NCI-H1105 treated with DMSO at 0.1 percent for 48 hours (cell line): ENCODE data around the gene WNT6.

Source experiments
- DNase-seq: peaks from one replicate; lab custom pipeline; 2025; lab: John Stamatoyannopoulos, UW

The WNT6 gene

GRCh38 chr2:218877891-218878290 is 18.3 kb downstream of the WNT6 start:
- DNase-seq = no peak

GRCh38 chr2:218878486-218878885 is 18.9 kb downstream of the WNT6 start:
- DNase-seq = no peak

DNA sequence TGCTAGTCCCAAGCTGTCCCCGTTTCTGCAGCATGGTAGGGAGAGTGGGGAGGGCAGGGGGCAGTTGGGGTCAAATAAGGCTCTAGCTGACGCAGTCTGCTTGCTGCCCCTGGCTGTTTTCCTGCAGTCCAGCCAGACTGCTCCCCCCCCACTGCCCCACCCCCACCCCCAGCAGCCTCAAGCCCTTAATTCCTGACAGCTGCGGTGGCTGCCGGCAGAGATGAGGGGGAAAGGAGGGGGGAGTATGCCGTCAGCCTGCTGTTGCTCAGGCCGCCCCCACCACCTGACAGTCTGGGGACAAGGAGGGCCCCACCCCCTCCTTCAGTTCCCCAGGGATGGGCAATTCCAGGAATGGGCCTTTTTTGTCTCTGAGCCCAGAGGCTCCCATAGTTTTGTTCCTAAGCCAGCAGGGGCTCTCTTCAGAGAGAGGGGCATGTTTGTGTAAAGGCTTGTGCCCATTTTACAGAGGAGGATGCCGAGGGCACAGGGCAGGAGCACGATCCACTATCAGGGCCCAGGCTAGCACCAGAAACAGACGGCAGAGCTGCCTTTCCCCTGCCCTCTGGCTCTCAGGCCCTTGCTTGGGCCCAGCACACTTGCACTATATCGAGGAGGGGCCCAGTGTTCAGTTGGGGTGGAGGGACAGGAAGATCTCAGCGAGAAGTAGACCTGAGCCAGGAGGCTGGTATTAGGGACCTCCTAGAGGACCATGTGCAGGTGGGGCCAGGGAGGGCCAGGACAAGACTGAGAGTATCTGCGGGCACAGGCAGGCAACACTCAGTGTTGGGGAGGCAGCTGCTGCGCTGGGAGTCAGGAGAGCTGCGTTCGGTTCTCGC is 19.5 kb downstream of the WNT6 start:
- no peak for DNase-seq

- no peak for DNase-seq
These were observed 20.1 kb downstream of the WNT6 start for GRCh38 chr2:218879776-218880101.

DNA sequence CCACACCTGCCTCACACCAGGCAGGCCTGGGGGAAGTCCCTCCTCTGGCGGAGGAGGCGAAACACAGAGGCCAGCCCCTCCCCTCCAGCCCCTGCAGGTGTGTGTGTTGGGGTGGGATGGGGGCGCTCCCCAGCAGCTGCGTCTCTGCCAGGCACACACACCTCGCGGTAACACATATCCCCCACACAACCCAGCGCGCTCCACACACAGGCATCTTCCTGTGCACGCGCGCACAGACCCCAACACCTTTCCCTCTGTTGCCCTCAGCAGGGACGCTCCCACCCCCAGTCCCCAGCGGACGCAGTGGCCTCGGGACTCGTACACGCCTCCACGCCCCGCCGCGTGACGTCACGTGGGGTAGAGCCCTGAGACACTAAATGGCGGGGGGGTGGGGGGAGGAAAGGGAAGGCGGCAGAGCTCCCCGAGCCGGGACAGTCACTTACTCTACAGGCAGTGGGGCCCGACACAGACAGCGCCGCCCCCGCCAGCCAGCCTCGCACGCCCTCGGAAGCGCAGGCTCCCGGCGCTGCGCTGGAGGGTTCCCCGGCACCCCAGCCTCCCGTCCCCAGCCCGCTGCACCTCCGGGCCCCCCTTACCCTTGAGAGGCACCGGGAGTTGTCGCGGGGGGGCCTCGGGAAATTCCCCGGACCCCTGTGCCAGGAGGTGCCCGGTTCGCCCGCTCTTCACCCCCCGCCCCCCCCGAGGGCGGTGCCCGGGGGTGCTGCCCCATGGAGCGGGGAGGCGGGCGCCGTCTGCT is 20.7 kb downstream of the WNT6 start, which contains the start of gene WNT10A:
TSS of gene WNT10A (plus strand) at position 751 of the 757 bp plus-strand sequence. CDS start 144 bp downstream, outside the sequence.
- peak; percentile 74 for DNase-seq

DNA sequence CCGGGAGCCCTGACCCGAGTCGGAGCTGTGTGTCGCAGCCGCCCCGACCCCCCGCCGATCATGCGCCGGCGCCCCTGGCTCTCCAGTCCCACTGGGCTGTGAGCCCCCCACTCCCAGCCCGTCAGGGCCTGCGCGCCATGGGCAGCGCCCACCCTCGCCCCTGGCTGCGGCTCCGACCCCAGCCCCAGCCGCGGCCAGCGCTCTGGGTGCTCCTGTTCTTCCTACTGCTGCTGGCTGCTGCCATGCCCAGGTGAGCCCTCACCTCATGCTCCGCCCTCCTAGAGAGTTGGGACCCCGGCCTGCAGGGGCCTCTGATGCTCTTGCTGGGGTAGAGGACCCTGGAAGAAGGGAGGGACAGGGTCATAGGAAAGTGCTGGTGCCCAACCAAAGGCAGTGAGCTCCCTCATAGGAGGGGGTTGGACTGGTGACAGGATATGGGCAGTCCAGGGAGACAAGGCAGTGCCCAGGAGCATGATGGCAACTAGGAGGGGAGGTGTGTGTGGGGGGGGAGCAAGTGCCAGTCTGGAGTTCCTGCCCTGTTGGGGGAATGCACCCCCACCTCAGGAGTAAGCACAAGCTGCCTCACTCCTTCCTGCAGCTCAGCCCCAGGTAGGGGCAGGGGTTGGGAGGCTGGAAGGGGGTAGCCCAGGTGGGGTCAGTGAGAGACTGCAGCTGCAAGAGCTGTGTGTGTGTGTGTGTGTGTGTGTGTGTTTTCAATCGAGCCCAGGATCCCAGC is 21.4 kb downstream of the WNT6 start:
- DNase-seq = no peak

DNA sequence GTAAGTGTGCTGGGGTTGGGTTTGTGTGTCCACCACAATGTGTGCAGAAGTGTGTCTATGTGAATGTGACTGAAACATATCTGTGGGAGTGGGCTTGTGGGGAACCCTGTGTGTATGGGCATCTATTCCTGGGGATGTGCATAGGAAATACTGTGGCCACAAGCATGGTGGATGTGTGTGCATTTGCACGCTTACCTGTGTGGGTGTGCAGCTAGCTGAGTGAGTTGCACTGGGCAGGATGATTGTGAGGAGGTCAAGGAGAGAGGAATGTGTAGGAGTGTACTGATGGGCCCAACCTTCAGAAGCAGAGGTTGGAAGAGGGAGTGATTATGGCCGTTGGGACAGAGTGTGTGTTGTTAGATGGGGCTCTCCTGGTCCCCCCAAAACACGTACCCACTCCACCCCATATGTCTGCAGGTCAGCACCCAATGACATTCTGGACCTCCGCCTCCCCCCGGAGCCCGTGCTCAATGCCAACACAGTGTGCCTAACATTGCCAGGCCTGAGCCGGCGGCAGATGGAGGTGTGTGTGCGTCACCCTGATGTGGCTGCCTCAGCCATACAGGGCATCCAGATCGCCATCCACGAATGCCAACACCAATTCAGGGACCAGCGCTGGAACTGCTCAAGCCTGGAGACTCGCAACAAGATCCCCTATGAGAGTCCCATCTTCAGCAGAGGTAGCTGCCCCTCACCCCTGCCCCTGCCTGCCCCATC is 22.3 kb downstream of the WNT6 start:
- no peak for DNase-seq

DNA sequence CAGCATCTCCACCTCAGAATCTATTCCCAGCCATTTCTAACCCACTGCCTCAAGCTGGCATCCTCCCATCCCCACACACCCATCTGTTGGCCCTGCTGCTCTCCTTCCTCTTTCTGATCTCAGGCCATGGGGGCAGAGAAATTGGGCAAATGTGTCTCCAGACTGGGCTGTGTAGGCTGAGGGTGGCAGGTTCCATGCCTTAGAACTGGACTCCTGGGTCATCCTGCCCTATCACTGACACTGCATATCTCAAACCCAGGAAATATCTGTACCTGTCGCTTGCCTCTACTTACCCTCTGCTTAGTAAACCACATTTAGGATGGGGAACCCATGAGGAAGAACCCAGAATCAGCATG is 22.8 kb downstream of the WNT6 start:
- DNase-seq = no peak

- DNase-seq = no peak
These were observed 23.3 kb downstream of the WNT6 start for GRCh38 chr2:218882866-218883366.

DNA sequence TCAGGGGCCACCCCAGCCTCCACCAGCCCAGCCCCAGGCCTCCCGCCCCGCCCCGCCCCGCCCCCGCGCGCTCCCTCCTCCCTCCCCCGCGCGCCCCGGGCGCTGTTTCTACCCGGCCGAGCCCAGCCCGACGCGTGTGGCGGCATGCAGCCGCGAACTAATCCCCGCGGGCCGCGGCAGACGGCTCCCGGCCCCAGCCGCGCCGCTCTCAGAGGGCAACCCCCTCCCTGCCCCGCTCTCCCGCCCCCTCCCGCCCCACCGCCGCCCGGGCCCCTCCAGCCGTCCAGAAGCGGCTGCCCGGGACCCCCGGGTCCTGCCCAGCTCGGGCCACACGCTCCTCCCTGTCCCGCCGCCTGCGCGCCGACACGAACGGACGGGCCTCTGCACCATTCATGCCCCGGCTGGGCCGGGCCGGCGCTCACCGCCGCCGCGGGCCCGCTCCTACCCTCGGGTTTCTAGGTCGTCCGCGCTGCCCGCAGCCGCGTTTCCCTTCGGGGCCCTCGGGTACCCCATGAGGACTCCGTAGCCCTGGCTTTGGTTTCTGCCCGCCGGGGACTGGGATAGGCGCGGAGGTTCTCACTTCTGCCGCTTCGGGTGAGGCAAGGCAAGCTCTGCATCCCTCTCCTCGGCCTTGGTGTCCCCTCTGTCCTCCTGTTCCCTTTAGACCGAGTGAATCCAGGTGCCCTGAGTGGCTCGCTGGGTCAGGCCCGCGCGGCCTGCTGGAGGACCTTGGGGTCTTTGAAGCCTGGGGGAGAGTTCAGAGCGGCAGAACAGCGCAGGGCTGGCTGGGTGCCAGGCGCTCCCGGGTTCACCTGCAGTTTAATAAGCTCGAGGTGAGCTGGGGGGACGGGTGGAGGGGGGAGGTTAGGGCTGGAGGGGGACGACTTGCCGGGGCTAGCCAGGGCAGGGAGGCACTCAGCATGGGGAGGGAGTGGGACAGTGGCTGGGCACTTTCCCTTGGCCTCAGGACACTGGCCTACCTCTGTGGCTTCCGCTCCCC is 24.2 kb downstream of the WNT6 start:
- peak; percentile 53 for DNase-seq

DNA sequence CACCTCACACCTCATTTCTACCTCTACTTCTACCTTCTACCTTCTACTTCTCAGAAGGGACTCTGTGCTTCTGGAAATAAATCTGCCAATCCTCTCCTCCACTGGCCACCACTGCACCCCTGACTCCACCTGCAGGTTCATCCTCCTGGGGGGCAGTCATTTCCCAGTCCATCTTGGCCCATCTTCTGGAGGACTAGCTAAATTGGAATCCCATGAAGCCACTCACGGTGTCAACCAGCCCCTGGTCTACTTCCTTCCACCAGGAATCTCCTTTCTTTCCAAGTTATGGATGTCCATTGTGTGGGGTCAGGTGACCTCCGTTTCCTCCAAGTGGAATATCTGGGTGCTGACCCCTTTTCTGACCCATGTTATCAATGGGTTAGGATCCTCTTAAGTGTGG is 24.9 kb downstream of the WNT6 start:
- no peak for DNase-seq

DNA sequence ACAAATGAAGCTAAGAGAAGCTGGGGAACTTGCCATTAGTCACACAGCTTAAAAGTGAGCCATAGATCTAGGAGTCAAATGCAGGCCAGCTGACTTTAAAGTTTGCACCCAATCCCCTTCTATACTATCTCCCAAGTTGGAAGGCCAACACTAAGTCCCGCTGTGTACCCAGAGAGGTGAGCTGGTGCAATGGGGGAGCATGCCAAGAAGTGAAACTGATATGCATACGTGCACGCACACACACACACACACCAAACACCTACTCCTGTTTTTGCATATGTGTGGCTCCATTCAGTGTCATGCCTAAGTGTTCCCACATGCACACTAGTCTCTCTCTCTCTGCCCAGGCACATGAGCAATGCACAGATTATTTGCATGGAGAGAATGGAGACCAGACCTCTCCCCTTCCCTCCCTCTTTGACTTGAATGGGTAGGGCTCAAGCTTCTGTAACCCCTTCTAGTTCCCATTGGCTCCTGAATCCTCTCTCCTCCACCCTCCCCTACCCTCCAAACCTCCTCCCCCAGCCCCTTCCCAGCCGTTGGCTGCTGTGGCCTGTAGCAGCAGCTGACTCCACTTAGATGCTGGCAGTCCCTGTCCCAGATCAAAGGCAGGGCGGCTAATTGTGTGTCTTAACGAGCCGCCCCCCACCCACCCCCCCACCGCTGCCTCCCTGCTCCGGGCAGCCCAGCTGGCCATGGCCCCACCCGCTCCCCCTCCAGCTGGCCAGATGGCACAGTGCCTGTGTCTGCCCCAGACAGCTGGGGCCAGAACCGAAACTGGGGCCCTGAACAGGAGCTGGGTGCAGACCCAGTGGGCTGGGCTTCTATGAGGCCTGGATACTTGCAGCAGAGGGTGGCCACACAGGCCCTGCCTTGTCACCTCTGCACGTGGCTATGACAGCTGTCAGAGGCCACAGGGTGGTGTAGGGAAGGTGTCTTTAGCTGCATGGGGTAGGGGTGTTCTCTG is 26.7 kb downstream of the WNT6 start:
- DNase-seq = peak; percentile 70

- no peak for DNase-seq
These were observed 27.5 kb downstream of the WNT6 start for GRCh38 chr2:218887079-218887478.

GRCh38 chr2:218888341-218888740 is 28.7 kb downstream of the WNT6 start:
- no peak for DNase-seq

- no peak for DNase-seq
These were observed 30.3 kb downstream of the WNT6 start for GRCh38 chr2:218889937-218890336.

DNA sequence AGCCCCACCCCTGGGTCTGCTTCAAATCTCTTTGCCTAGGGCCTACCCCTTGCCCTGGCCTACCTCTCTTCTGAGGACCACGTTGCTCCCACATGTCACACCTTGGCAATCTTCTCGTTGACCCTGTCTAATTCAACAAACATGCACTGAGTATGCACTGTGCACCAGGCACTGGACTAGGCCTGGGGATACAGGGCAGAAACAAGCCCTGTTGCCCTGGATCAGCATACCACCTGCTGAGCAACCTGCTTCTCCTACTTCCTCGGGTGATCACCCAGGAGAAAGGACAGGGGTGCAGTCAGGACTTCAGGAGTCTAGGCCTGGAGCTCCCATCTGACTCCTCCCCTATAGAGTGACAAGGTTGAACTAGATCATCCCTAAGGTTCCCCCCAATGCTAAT is 30.8 kb downstream of the WNT6 start:
- no peak for DNase-seq

DNA sequence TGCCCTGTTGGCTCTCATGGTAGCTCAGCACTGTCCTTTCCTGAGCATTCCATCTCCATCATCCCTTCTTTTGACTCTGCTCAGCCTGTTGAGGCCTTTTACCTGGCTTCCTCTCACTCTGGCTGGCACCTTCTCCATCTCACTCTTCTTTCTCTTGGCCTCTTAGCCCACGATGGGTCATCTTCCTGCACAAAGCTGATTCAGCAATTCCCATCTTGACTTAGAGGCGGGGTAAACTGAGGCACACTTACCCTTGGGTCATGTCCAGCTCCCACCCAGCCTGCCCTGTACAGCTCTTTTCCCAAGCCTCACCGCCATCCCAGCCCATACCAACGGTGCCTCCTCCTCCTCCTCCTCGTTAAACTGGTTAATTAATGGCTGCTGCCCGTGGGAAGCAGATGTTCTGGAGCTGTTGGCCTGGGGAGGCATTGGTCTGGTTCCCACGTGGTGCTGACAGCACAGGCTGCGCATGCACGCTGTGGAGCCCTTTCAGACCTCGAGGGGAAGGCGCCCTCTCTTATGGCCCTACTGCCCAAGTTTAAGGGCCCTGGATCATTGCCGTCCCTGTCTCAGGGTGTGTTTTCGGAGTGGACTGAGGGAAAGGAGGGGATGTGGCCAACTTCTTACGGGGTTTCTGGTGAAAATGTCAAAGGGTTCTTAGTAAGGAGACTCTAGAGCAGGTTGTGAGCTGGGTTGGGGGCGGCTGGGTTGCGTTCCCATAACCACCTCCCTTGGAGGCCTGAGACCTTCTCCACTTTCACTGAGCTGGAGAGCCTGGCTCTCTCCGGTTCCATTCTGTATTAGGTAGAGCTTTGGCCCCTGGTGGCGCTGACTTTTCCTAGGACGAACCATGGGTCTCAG is 31.9 kb downstream of the WNT6 start:
- DNase-seq = no peak

DNA sequence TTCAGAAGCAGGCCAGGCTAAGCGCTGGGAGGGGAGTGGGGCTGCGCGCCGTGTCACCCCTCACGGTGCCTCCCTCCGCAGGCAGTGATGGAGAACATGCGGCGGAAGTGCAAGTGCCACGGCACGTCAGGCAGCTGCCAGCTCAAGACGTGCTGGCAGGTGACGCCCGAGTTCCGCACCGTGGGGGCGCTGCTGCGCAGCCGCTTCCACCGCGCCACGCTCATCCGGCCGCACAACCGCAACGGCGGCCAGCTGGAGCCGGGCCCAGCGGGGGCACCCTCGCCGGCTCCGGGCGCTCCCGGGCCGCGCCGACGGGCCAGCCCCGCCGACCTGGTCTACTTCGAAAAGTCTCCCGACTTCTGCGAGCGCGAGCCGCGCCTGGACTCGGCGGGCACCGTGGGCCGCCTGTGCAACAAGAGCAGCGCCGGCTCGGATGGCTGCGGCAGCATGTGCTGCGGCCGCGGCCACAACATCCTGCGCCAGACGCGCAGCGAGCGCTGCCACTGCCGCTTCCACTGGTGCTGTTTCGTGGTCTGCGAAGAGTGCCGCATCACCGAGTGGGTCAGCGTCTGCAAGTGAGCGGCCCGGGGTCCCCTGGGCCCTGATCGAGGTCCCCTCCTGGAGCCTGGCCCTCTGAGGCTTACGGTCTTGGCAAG is 33.2 kb downstream of the WNT6 start:
- DNase-seq = peak; percentile 59
